Astrocyte of the spinal cord (primary cell): ENCODE measurements around the gene LARP4.
"Not testable (repeated sequence)": the region's sequence is repeated elsewhere in the genome, so short reads cannot be mapped to it uniquely, and the experiment has no call there.

Experiments used
- DNase-seq: peaks from one replicate; pipeline ENCODE4 v3.0.0; 2011; ENCODE audit warnings: low read depth, low spot score
- H3K4me3 ChIP-seq: 2 replicates; pipeline ENCODE4 v1.5.1; 2011; ENCODE audit warnings: low read depth, mild to moderate bottlenecking, low read length, moderate library complexity
- in situ Hi-C: cut with HindIII; loops from 2 replicates; pipeline ENCODE4 v1.10.0; 2017; ENCODE audit warnings: low sequenced_read_pairs
- TF ChIP-seq, protein P1 (sequence below): IDR thresholded peaks from 2 replicates; pipeline ENCODE4 v1.5.1; 2012; ENCODE audit warnings: low read depth, mild to moderate bottlenecking, low read length, inconsistent platforms

LARP4 gene

DNA sequence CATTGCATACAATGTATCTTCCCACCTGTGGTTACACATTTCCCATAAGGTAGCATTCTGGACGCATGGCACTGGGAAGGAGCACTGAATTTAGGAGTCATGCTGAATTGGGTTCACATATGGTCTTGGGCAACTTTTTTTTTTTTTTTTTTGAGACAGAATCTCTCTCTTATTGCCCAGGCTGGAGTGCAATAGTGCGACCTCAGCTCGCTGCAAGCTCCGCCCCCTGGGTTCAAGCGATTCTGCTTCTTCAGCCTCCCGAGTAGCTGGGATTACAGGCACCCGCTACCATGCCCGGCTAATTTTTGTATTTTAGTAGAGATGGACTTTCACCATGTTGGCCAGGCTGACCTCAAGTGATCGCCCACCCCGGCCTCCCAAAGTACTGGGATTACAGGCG is 117.4 kb downstream of the LARP4 start:
- TF ChIP-seq, protein P1, sequence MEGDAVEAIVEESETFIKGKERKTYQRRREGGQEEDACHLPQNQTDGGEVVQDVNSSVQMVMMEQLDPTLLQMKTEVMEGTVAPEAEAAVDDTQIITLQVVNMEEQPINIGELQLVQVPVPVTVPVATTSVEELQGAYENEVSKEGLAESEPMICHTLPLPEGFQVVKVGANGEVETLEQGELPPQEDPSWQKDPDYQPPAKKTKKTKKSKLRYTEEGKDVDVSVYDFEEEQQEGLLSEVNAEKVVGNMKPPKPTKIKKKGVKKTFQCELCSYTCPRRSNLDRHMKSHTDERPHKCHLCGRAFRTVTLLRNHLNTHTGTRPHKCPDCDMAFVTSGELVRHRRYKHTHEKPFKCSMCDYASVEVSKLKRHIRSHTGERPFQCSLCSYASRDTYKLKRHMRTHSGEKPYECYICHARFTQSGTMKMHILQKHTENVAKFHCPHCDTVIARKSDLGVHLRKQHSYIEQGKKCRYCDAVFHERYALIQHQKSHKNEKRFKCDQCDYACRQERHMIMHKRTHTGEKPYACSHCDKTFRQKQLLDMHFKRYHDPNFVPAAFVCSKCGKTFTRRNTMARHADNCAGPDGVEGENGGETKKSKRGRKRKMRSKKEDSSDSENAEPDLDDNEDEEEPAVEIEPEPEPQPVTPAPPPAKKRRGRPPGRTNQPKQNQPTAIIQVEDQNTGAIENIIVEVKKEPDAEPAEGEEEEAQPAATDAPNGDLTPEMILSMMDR: no peak
- DNase-seq: no peak
- in situ Hi-C loops: no loop called here
- no peak overlapping the region for H3K4me3 ChIP-seq

DNA sequence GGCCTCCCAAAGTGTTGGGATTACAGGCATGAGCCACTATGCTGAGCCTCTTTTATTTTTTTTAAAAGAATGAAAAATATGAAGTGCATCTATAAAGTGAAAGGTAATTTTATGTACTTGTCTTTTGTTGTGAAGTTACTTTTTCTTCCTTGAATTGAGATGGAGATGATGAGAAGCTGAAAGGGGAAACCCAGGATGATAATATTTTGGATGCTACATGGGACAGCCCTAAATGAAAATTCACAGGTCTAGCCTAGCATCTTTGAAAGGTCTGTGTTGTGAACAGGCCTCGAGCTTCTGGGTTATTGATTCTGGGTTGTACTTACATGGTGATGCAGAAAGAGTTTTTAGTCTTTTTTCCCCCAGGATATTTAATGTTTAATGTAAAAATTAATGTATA is 118.7 kb downstream of the LARP4 start:
- in situ Hi-C loops: no loop called here
- TF ChIP-seq, protein P1: no peak
- no peak for DNase-seq
- no peak overlapping the region for H3K4me3 ChIP-seq

DNA sequence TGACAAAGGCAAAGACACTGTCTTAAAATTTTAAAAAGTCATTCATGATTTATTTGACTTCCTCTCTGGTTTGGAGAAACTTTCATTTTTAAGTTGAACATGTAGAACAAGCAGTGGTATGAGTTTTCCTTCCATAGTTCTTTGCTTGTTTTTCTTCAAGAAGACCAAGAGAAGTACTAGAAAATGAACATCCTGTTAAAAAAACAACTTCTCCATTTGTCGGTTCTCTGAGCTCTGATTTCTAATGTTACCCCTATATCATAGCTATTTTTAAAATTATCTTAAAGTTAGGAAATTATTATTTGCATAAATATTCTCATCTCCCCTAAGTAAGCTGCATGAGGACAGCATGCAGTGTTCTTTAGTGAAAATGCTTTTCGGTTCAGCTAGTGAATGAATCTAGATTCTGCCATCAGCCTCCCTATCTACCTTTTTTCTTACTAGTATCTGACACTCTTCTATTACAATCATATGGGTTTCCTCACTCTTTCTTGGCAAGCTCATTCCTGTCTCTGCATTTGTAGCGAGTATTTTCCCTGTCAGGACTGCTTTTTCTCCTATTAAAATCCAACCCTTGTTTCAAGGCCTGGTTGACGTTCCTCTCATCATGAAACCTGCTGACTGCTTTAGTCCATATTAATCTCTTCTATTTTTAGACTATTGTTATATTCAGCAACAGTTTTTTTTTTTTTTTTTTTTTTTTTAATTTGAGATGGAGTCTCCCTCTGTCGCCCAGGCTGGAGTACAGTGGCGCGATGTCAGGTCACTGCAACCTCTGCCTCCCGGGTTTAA is 119.9 kb downstream of the LARP4 start:
- TF ChIP-seq, protein P1: no peak
- no peak overlapping the region for H3K4me3 ChIP-seq
- in situ Hi-C loops: no loop called here
- no peak for DNase-seq

DNA sequence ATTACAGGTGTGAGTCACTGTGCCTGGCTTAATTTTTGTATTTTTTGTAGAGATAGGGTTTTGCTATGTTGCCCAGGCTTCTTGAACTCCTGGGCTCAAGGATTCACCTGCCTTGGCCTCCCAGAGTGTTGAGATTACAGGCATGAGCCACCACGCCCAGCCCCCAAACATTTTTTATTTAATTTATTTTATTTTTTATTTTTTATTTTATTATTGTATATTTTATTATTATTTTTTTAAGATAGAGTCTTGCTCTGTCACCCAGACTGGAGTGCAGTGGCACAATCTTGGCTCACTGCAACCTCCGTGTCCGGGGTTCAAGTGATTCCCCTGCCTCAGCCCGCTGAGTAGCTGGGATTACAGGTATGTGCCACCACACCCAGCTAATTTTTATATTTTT is 121.1 kb downstream of the LARP4 start:
- H3K4me3 ChIP-seq, in situ Hi-C loops, DNase-seq: not testable (repeated sequence)

DNA sequence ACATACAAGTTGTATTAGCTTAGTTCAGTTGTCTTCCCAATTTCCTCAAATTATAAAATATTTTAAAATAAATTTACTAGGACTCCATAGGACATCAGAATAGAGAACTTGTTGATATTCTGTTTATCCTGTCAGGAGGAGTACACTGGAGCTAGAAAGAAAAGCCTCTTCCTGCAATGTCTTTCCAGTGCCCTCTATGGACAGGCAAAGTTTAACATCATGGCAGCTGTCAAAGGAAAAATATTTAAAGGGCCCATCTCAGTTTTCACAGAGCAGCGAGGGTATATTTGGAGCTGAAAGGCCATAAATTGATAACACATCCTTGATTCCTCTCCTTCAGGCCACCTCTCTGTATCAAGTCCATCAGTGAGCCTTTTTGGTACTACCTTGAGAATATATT is 123.1 kb downstream of the LARP4 start:
- TF ChIP-seq, protein P1: no peak
- DNase-seq: no peak
- no peak overlapping the region for H3K4me3 ChIP-seq
- in situ Hi-C loops: no loop called here

DNA sequence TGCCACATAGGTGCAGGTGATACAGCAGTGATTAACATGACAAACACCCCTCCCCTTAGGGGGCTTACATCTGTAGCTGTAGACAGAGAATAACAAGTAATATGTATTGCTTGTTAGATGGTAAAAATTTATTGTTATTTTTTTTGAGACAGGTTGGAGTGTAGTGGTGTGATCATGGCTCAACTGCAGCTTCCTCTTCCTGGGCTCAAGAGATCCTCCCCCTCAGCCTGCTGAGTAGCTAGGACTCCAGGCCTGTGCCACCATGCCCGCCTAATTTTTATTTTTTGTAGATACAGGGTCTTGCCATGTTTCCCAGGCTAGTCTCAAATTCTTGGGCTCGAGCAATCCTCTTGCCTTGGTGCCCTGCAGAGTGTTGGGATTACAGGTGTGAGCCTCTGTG is 123.9 kb downstream of the LARP4 start:
- TF ChIP-seq, protein P1: no peak
- no peak overlapping the region for H3K4me3 ChIP-seq
- in situ Hi-C loops: no loop called here
- no peak for DNase-seq

DNA sequence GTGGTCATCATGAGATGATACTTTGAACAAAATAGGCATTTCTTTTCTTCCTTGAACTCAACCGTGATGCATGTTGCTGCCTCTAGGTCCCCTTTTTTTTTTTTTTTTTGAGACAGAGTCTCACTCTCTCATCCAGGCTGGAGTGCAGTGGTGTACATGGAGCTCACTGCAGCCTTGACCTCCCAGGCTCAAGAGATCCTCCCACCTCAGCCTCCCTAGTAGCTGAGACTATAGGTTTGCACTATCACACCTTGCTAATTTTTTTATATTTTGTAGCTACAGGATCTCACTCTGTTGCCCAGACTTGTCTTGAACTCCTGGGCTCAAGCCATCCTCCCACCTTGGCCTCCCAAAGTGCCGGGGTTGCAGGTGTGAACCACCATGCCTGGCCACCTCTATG is 124.7 kb downstream of the LARP4 start:
- TF ChIP-seq, protein P1: no peak
- DNase-seq: no peak
- H3K4me3 ChIP-seq: no peak overlapping the region
- in situ Hi-C loops: no loop called here
